ENCODE data around the gene CD101. TPM values are rescaled to one million over a fixed set of nuclear protein-coding genes. Genes with fewer than 3 reads are reported as not detected.
A peak's percentile ranks its signal among the peaks of the same experiment; 100 is the strongest.

The CD101 gene
- total RNA-seq, 1 donor from 2014 or later: not detected

GRCh38 chr1:117046781-117047180 lies 45.2 kb downstream of the CD101 start:
- Histone ChIP-seq H3K9me3 (no peaks in the 10 kb centered on the region), H3K27ac (no peak overlapping the region), H3K27me3 (no peaks in the 10 kb centered on the region), H3K4me1 (no peaks in the 10 kb centered on the region), H3K4me3 (no peak overlapping the region), H3K36me3 (no peaks in the 10 kb centered on the region)
- TF ChIP-seq CTCF (IDR thresholded peaks at IDR 0.05): no peak
- DNase-seq (ENCODE audit: low spot score in 2 of 2): no peak
- intact Hi-C loops (cut with DNase I): no loop called here

GRCh38 chr1:117047271-117047670 lies 45.7 kb downstream of the CD101 start:
- no peaks in the 10 kb centered on the region for H3K9me3 ChIP-seq
- TF ChIP-seq CTCF (IDR thresholded peaks at IDR 0.05): no peak
- intact Hi-C loops (cut with DNase I): no loop called here
- no peaks in the 10 kb centered on the region for H3K36me3 ChIP-seq
- no peak for DNase-seq (ENCODE audit: low spot score in 2 of 2)
- H3K4me3 ChIP-seq: no peak overlapping the region
- H3K27me3 ChIP-seq: no peaks in the 10 kb centered on the region
- no peak overlapping the region for H3K27ac ChIP-seq
- H3K4me1 ChIP-seq: no peaks in the 10 kb centered on the region

GRCh38 chr1:117049857-117050256 lies 48.3 kb downstream of the CD101 start:
- no peaks in the 10 kb centered on the region for H3K36me3 ChIP-seq
- H3K27me3 ChIP-seq: no peaks in the 10 kb centered on the region
- intact Hi-C loops (cut with DNase I): no loop called here
- H3K4me1 ChIP-seq: no peaks in the 10 kb centered on the region
- H3K9me3 ChIP-seq: no peaks in the 10 kb centered on the region
- H3K4me3 ChIP-seq: no peak overlapping the region
- no peak for DNase-seq (ENCODE audit: low spot score in 2 of 2)
- no peak for TF ChIP-seq CTCF (IDR thresholded peaks at IDR 0.05)
- H3K27ac ChIP-seq: no peak overlapping the region

- H3K36me3 ChIP-seq: no peaks in the 10 kb centered on the region
- intact Hi-C loops (cut with DNase I): no loop called here
- no peaks in the 10 kb centered on the region for H3K27me3 ChIP-seq
- H3K27ac ChIP-seq: peak overlapping the region in 1 of 2 donors; percentile 41
- no peaks in the 10 kb centered on the region for H3K9me3 ChIP-seq
- DNase-seq (ENCODE audit: low spot score in 2 of 2): no peak
- H3K4me3 ChIP-seq: peak overlapping the region; percentile 15 to 35
- no peak for TF ChIP-seq CTCF (IDR thresholded peaks at IDR 0.05)
- H3K4me1 ChIP-seq: no peaks in the 10 kb centered on the region
These were observed 49.9 kb downstream of the CD101 start for GRCh38 chr1:117051224-117052064.

GRCh38 chr1:117054068-117054467 lies 52.5 kb downstream of the CD101 start:
- no peak for DNase-seq (ENCODE audit: low spot score in 2 of 2)
- no peak for TF ChIP-seq CTCF (IDR thresholded peaks at IDR 0.05)
- Histone ChIP-seq H3K4me1 (no peaks in the 10 kb centered on the region), H3K27ac (no peak overlapping the region), H3K36me3 (no peaks in the 10 kb centered on the region), H3K27me3 (no peaks in the 10 kb centered on the region), H3K9me3 (no peaks in the 10 kb centered on the region), H3K4me3 (no peak overlapping the region)
- intact Hi-C loops (cut with DNase I): no loop called here

Data from ascending aorta (tissue), 2 donors.